Astrocyte (in vitro differentiated cells and primary cell): ENCODE results near the gene PBX3. TPM values are rescaled to one million over a fixed set of nuclear protein-coding genes. Genes with fewer than 3 reads are reported as not detected.
A peak's percentile ranks its signal among the peaks of the same experiment; 100 is the strongest.

Experiments
- DNase-seq: peaks from one replicate; pipeline ENCODE4 v3.0.0-alpha.2; 2010; ENCODE audit warnings: low read depth
- FAIRE-seq: peaks from 2 replicates; lab custom pipeline; 2011; peaks lifted over from hg19 to GRCh38; lab: Jason Lieb, UNC
- H2AFZ ChIP-seq: 2 replicates; pipeline ENCODE4 v1.6.0; 2012; ENCODE audit warnings: low read depth, low read length, inconsistent platforms
- H3K27ac ChIP-seq: 2 replicates; pipeline ENCODE4 v1.5.1; 2011; ENCODE audit warnings: low read depth, low read length, inconsistent platforms
- H3K27me3 ChIP-seq: 2 replicates; pipeline ENCODE4 v1.6.0; 2011; ENCODE audit warnings: low read length, inconsistent platforms; ENCODE audit not compliant: insufficient read depth
- H3K36me3 ChIP-seq: 2 replicates; pipeline ENCODE4 v1.5.1; 2011; ENCODE audit warnings: low read length, inconsistent platforms; ENCODE audit not compliant: insufficient read depth
- H3K4me1 ChIP-seq: 2 replicates; pipeline ENCODE4 v1.5.1; 2011; ENCODE audit warnings: low read length, inconsistent platforms; ENCODE audit not compliant: insufficient read depth
- H3K4me2 ChIP-seq: 2 replicates; pipeline ENCODE4 v1.6.0; 2012; ENCODE audit warnings: low read length, inconsistent platforms
- H3K4me3 ChIP-seq: 2 replicates; pipeline ENCODE4 v1.5.1; 2011; ENCODE audit warnings: low read depth, mild to moderate bottlenecking, low read length, inconsistent platforms; ENCODE audit not compliant: insufficient read depth
- H3K79me2 ChIP-seq: 2 replicates; pipeline ENCODE4 v1.6.0; 2012; ENCODE audit warnings: mild to moderate bottlenecking, low read length, inconsistent platforms; ENCODE audit not compliant: insufficient read depth
- H3K9ac ChIP-seq: 2 replicates; pipeline ENCODE4 v1.6.0; 2012; ENCODE audit warnings: mild to moderate bottlenecking, low read length, inconsistent platforms
- H3K9me3 ChIP-seq: 2 replicates; pipeline ENCODE4 v1.5.1; 2012; ENCODE audit warnings: low read depth, mild to moderate bottlenecking, low read length, inconsistent platforms; ENCODE audit not compliant: insufficient read depth
- H4K20me1 ChIP-seq: 2 replicates; pipeline ENCODE4 v1.6.0; 2012; ENCODE audit warnings: low read length, inconsistent platforms; ENCODE audit not compliant: insufficient read depth
- H3K27ac Mint-ChIP-seq: one replicate; pipeline ENCODE4 v1.8.0; 2021; ENCODE audit warnings: mild to moderate bottlenecking, mixed read lengths; ENCODE audit not compliant: unreplicated experiment
- H3K27me3 Mint-ChIP-seq: one replicate; pipeline ENCODE4 v1.8.0; 2021; ENCODE audit warnings: low read depth, mixed read lengths; ENCODE audit not compliant: unreplicated experiment
- H3K36me3 Mint-ChIP-seq: one replicate; pipeline ENCODE4 v1.8.0; 2021; ENCODE audit warnings: low read depth, mixed read lengths; ENCODE audit not compliant: unreplicated experiment
- H3K4me1 Mint-ChIP-seq: one replicate; pipeline ENCODE4 v1.8.0; 2021; ENCODE audit warnings: low read depth, mixed read lengths; ENCODE audit not compliant: unreplicated experiment
- H3K4me3 Mint-ChIP-seq: one replicate; pipeline ENCODE4 v1.8.0; 2021; ENCODE audit warnings: mild to moderate bottlenecking, moderate library complexity, mixed read lengths; ENCODE audit not compliant: unreplicated experiment
- H3K9me3 Mint-ChIP-seq: one replicate; pipeline ENCODE4 v1.8.0; 2021; ENCODE audit warnings: mild to moderate bottlenecking, mixed read lengths; ENCODE audit not compliant: unreplicated experiment
- EZH2 ChIP-seq: IDR thresholded peaks from 2 replicates; pipeline ENCODE4 v1.6.1; 2012; ENCODE audit warnings: mild to moderate bottlenecking, low read length, inconsistent platforms; ENCODE audit not compliant: insufficient read depth
- total RNA-seq: library from RNA; stranded (reverse); gene quantifications from 2 replicates; pipeline ENCODE4 v1.2.1, GENCODE V29; 2021
- TF ChIP-seq, protein P1 (sequence below): IDR thresholded peaks from 2 replicates; pipeline ENCODE4 v1.5.1; 2011; ENCODE audit warnings: low read depth, mild to moderate bottlenecking, inconsistent platforms, low read length, moderate library complexity; ENCODE audit not compliant: insufficient read depth

PBX3 gene
- total RNA-seq, 1 donor from 2014 or later = 51.2 TPM

DNA sequence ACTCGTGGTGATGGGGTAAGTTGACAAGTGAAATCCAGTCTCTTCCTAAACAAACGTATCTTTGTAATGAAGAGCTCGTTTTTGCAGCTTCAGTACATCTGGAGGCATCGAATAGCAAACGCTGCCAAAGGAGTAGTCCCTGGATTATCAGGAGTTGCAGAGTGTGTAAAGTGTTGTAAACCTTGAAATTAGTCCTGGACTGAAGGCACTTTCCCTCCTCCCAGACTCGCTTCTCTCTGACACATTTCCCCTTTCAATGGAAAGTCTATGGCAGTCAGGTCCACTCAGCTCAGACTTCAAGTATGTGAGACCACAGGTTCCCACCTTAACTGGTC, 1.5 kb upstream of the PBX3 start:
- Mint-ChIP-seq H3K9me3 (no peaks in the 10 kb centered on the region), H3K27me3 (no peaks in the 10 kb centered on the region), H3K27ac (no peak overlapping the region), H3K4me3 (peak overlapping the region; percentile 90), H3K36me3 (no peaks in the 10 kb centered on the region), H3K4me1 (peaks cover 22% of the 10 kb centered on the region)
- Histone ChIP-seq H3K27ac (peak overlapping the region; percentile 64), H3K4me2 (peak overlapping the region; percentile 88), H3K9me3 (no peaks in the 10 kb centered on the region), H3K9ac (peak overlapping the region; percentile 58), H2AFZ (peak overlapping the region; percentile 77), H3K36me3 (no peaks in the 10 kb centered on the region), H3K4me3 (peak overlapping the region; percentile 63), H3K79me2 (peaks cover 33% of the 10 kb centered on the region), H4K20me1 (peaks cover 6% of the 10 kb centered on the region), H3K27me3 (no peaks in the 10 kb centered on the region), H3K4me1 (peaks cover 23% of the 10 kb centered on the region)
- FAIRE-seq (no peak), DNase-seq (no peak)
- TF ChIP-seq, protein P1, sequence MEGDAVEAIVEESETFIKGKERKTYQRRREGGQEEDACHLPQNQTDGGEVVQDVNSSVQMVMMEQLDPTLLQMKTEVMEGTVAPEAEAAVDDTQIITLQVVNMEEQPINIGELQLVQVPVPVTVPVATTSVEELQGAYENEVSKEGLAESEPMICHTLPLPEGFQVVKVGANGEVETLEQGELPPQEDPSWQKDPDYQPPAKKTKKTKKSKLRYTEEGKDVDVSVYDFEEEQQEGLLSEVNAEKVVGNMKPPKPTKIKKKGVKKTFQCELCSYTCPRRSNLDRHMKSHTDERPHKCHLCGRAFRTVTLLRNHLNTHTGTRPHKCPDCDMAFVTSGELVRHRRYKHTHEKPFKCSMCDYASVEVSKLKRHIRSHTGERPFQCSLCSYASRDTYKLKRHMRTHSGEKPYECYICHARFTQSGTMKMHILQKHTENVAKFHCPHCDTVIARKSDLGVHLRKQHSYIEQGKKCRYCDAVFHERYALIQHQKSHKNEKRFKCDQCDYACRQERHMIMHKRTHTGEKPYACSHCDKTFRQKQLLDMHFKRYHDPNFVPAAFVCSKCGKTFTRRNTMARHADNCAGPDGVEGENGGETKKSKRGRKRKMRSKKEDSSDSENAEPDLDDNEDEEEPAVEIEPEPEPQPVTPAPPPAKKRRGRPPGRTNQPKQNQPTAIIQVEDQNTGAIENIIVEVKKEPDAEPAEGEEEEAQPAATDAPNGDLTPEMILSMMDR = no peak
- no peak for TF ChIP-seq EZH2

DNA sequence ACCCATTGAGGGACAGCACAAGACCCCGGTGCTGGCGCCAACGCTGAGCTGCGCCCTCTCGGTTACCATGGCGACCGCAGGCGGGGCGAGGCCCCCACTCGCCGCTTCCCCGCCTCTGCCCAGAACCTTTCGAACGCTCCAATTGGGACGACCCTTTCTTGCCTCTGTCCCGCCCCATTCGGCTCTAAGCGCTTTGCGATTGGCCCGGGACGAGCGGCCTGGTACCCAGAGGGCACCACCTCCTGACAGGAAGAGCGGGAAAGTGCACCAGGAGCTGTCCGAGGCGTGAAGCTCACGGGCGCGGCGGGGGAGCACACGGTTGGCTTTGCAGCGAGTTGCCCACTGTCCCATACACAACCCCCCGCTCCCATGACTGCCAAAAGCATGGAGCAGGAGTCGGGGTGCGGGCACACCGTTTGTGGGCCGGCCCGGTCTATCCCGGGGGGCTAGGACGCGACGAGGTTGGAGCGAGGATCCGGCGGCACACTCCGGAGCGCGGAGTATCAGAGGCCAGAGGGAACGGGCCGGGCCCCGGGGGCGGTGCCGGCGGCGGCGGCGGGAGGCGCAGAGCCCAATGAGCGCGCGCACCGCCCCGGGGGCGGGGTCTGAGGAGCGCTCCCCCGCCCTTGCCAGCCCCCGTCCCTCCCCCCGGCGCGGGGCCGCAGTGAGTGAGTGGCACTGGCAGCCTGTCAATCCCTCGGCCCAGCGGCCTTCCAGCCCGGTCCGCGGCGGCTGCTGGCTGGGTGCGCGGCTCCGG, 978 bp upstream of the PBX3 start:
- DNase-seq (peak; percentile 86), FAIRE-seq (no peak)
- Histone ChIP-seq H3K9ac (peak overlapping the region; percentile 58), H3K27ac (peak overlapping the region; percentile 64), H3K4me2 (peak overlapping the region; percentile 88), H3K4me1 (peaks cover 25% of the 10 kb centered on the region), H2AFZ (peak overlapping the region; percentile 77), H3K4me3 (peak overlapping the region; percentile 63), H3K9me3 (no peaks in the 10 kb centered on the region), H3K27me3 (no peaks in the 10 kb centered on the region), H3K79me2 (peaks cover 39% of the 10 kb centered on the region), H4K20me1 (peaks cover 8% of the 10 kb centered on the region), H3K36me3 (no peaks in the 10 kb centered on the region)
- TF ChIP-seq, protein P1 = no peak
- TF ChIP-seq EZH2 = no peak
- Mint-ChIP-seq H3K36me3 (no peaks in the 10 kb centered on the region), H3K4me3 (peak overlapping the region; percentile 90), H3K27me3 (no peaks in the 10 kb centered on the region), H3K9me3 (no peaks in the 10 kb centered on the region), H3K27ac (peak overlapping the region; percentile 47), H3K4me1 (peaks cover 25% of the 10 kb centered on the region)

DNA sequence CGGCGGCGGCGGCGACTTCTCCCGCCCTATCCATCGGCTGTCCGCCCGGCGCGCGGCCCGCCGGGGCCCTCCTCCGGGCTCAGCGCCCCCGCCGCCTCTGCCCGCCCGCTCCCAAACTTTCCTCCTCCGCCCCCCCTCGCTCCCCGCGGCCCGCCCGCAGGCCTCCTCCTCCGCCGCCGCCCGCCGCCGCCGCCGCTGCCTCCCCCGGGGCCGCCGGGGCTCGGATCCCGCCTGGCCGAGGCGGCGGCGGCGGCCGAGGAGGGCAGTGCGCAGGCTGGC, 460 bp upstream of the PBX3 start:
- Histone ChIP-seq H3K9me3 (no peaks in the 10 kb centered on the region), H4K20me1 (peaks cover 8% of the 10 kb centered on the region), H3K27me3 (no peaks in the 10 kb centered on the region), H3K27ac (no peak overlapping the region), H3K36me3 (no peaks in the 10 kb centered on the region), H3K79me2 (peaks cover 44% of the 10 kb centered on the region), H2AFZ (no peak overlapping the region), H3K4me2 (peak overlapping the region; percentile 88), H3K9ac (peak overlapping the region; percentile 58), H3K4me3 (peak overlapping the region; percentile 63), H3K4me1 (peaks cover 25% of the 10 kb centered on the region)
- TF ChIP-seq, protein P1 = no peak
- TF ChIP-seq EZH2 = no peak
- no peaks in the 10 kb centered on the region for H3K9me3 Mint-ChIP-seq
- no peaks in the 10 kb centered on the region for H3K36me3 Mint-ChIP-seq
- no peaks in the 10 kb centered on the region for H3K27me3 Mint-ChIP-seq
- DNase-seq (no peak), FAIRE-seq (no peak)
- peaks cover 29% of the 10 kb centered on the region for H3K4me1 Mint-ChIP-seq
- no peak overlapping the region for H3K27ac Mint-ChIP-seq
- no peak overlapping the region for H3K4me3 Mint-ChIP-seq
